NCI-H2227 (cell line): Measurements from ENCODE around the gene IL4R.
"Not testable (repeated sequence)": the region's sequence is repeated elsewhere in the genome, so short reads cannot be mapped to it uniquely, and the experiment has no call there.

Experiments
- DNase-seq: peaks from one replicate; lab custom pipeline; 2025; ENCODE audit not compliant: unreplicated experiment; lab: John Stamatoyannopoulos, UW

The IL4R gene

GRCh38 chr16:27287887-27288286 is 25.9 kb upstream of the IL4R start:
- DNase-seq = no peak

GRCh38 chr16:27288313-27288712 is 25.5 kb upstream of the IL4R start:
- DNase-seq = not testable (repeated sequence)

DNA sequence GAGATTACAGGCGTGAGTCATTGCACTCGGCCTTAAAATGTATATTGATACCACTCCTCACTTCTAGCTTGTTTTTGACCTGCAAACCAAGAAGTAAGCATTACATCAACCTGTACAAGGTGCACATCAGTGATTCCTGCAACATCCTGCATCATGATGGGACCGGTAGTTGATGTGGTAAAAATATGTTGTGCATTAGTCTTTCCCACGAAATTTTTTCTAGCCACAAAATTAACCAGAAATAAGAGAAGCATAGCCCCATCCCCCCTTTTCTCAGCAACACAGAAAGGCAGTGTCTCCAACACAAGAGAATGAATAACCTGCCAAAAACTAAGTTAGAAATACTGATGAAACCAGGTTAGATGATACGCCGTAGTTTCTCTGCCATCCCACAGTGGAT is 24.1 kb upstream of the IL4R start:
- no peak for DNase-seq

DNA sequence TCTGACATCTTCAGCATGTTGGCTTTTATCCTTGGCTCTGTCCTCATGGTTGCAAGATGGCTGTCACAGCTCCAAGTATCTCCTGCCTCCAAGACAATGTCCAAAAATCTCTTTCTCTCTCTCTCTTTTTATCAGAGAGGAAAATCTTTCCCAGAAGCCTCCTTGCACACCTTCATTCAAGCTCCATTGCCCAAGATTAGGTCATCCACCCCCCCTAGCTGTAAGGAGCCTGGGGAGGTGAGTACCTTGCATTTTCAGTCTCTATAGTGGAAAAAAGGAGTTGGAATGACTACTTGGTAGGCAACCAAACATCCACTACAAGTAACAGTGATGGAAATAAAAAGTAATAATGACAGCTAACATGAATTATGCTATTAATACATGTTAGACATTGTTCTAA is 23.2 kb upstream of the IL4R start:
- no peak for DNase-seq

GRCh38 chr16:27291106-27291505 is 22.7 kb upstream of the IL4R start:
- no peak for DNase-seq

- no peak for DNase-seq
Measured at GRCh38 chr16:27291722-27292240, 22.0 kb upstream of the IL4R start.

DNA sequence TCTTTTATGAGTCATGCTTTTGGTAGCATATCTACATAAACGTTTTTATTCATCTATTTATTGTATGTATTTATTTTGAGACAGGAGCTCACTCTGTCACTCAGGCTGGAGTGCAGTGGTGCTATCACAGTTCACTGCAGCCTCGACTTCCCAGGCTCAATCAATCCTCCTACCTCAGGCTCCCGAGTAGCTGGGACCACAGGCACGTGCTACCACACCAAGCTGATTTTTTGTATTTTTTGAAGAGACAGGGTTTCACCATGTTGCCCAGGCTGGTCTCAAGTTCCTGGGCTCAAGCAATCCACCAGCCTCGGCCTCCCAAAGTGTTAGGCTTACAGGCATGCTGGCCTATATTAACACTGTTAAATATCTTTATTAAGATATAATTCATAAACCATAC is 20.4 kb upstream of the IL4R start:
- no peak for DNase-seq

- DNase-seq = no peak
Measured at GRCh38 chr16:27298132-27298531, 15.6 kb upstream of the IL4R start.

- DNase-seq = no peak
Measured at GRCh38 chr16:27301236-27301861, 12.4 kb upstream of the IL4R start.

DNA sequence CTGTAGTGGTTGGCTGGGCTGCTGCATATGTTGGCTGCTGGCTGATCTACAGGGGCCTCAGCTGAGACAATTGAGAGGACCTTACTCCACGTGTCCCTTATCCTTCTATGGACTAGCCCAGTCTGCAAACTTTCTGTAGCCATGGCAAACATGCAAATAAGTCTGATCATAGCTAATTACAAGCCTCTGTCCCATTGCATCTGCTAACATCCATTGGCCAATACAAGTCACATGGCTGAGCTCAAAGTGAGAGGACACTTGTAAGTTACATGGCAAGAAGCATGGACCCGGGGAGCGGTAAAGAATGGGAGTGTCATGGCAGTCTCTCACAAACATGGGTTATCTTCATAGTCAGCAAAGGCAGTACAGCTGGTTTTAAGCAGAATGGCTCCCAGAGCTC is 11.6 kb upstream of the IL4R start:
- DNase-seq = no peak

DNA sequence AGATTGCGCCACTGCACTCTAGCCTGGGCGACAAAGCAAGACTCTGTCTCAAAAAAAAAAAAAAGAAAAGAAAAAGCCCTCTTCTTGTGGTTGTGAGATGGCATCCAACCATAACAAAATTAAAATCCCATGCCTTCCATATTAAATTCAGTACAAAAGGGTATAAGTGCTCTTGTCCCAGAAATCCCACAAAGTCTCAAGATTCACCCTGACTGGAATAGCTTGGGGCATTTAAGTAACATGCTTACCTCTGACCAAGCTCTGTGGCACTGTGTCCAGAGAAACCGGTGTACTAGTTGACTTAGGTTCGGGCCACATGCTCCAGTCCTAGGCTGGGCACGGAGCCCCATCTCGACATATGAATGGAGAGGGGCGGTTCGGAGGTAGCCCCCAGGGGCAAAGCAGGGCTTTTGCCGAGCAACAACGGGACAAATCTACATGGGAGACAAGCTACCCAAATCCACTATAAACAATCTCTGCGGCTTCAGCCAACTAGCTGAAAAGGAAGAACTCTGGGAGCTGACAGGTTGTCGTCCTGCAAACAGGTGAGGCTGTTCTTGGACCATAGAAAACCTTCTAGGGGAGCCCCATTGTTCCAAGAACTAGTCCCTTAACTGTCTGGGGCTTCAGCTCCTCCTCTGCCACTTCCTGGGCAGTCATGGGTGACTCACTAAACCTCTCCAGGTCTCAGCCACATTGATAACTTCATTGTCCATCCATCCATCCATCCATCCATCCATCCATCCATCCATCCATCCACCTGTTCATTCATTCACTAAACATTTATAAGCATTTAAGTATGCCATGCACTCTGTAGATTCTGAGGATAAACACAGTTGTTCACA is 10.3 kb upstream of the IL4R start:
- DNase-seq = no peak

DNA sequence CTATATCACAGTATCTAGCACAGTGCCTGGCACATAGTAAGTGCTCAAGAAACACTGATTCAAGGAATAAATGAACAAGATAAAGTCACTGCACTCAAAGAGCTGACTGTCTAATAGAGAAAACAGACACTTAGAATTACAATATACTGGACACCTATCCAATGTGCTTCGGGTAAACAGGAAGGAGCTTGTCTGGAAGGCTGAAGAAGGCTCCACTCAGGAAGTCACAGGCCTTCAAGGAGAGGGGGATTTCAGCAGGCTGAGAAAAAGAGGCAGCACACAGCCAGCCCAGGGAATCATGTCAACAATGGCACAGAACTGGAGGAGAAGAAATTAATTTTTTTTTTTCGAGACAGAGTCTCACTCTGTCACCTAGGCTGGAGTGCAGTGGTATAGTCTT is 9.7 kb upstream of the IL4R start:
- DNase-seq = no peak

- DNase-seq = no peak
Measured at GRCh38 chr16:27304881-27305745, 8.7 kb upstream of the IL4R start.

DNA sequence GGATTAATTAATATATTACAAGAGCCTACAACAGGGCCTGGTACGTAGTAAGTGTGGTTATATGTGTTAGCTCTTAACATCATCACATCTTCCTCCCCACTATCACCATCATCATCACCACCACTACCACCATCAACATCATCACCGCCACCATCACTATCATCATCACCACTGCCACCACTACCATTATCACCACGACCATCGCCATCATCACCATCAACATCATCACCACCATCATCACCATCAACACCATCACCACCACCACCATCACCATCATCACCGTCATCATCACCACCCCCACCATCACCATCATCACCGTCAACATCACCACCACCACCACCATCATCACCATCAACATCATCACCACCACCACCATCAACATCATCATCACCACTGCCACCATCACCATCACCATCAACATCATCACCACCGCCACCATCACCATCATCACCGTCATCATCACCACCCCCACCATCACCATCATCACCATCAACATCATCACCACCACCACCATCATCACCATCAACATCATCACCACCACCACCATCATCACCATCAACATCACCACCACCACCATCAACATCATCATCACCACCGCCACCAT is 7.8 kb upstream of the IL4R start:
- no peak for DNase-seq

- no peak for DNase-seq
Measured at GRCh38 chr16:27308792-27309191, 5.0 kb upstream of the IL4R start.

GRCh38 chr16:27310576-27311447 is 3.0 kb upstream of the IL4R start:
- no peak for DNase-seq

- DNase-seq = no peak
Measured at GRCh38 chr16:27311448-27311830, 2.3 kb upstream of the IL4R start.

DNA sequence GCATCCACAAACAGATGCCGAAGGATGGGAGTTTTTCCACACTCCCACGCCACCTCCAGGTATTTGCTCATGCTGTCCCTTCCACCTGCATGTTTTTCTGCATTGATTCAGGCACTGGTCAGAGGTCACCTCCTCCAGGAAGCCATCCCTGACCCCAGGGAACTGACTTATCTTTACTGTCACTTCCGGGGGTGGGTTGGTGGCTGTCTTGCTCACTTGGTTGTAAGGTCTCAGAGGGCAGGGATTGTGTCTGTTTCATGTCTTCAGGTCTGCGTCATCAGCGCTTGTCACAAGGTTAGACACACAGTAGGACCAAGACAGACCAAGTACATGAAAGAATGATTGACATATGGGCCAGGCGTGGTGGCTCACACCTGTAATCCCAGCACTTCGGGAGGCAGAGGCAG is 1.9 kb upstream of the IL4R start:
- no peak for DNase-seq

DNA sequence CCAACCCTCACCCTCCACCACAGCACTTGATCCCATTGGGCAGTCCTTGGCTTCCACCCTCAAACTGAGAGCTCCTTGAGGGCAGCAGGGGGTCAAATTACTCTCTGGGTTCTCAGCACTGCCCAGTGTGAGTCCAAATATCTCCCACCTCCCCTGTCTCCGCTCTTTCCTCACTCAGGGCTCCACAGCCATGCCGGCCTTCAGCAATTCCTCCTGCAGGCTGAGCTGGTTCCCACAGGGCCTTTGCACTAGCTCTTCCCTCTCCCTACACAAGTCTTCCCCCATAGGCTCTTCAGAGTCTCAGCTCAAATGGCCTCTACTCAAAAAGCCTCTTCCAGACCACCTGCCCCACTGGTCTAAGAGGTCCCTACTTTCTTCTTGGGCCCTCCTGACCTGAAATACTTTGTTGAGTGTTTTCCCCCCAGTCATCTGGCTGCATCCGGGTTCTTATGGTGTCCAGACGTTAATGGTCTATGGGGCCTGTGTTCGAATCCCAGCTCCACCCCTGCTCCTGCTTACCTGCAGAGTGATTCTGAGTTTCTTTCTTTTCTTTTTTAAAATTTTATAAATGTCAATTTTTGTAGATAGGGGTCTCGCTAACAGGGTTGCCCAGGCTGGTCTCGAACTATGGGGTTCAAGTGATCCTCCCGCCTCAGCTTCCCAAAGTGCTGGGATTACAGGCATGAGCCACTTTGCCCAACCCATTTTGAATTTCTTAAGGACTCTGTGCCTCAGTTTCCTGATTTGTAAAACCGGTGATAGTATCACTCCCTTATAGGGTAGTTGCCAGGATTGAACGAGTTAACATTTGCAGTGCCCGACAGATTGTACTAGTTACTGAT is 973 bp upstream of the IL4R start:
- DNase-seq = no peak
